ENCODE measurements around the gene MINAR1.

MINAR1 gene

GRCh38 chr15:79453446-79453845, 21.3 kb downstream of the MINAR1 start:
- H3K4me3 ChIP-seq (ENCODE audit: low read length), result no peak overlapping the region
- no peak for TF ChIP-seq CTCF (conservative IDR thresholded peaks at IDR 0.05; ENCODE audit: low read depth, low read length)
- DNase-seq (ENCODE audit: low read depth), result no peak

DNA sequence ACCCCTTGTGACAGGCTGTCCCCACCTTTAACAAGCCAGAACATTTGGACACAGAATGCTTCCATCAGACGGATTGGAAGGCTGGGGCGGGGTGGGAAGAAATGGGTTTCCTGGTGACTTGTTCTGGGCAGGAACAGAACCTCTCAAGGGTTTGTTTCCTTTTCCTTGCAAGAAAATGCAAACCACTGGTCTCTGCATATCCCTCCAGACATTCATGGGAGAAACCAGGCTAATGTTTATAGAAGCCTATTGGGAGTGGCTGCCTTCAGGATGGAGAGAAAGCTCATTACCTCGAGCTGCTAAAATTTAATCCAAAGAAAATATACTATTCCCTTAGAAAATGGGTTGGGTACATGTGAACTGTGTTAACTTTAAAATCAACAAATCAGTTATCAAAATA, 21.9 kb downstream of the MINAR1 start:
- TF ChIP-seq CTCF (conservative IDR thresholded peaks at IDR 0.05; ENCODE audit: low read depth, low read length), result no peak
- no peak overlapping the region for H3K4me3 ChIP-seq (ENCODE audit: low read length)
- no peak for DNase-seq (ENCODE audit: low read depth)

- no peak for DNase-seq (ENCODE audit: low read depth)
- H3K4me3 ChIP-seq (ENCODE audit: low read length), result no peak overlapping the region
- no peak for TF ChIP-seq CTCF (conservative IDR thresholded peaks at IDR 0.05; ENCODE audit: low read depth, low read length)
Observed at GRCh38 chr15:79455361-79455760, 23.2 kb downstream of the MINAR1 start.

DNA sequence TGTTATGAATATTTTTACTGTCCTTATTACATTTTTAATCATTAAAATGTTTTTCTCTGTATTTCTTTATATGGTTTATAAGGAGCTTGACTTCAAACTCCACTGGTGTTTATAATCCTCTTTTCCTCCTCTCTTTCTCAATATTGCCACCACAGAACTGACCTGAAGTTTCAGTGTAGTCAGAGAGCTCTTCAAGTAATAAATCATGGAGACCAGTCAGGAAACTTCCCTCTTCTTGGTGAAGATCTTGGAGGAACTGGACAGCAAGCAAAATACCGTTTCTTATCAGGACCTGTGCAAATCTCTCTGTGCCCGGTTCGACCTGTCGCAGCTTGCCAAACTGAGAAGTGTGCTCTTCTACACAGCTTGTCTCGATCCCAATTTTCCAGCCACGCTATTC, 23.8 kb downstream of the MINAR1 start:
- H3K4me3 ChIP-seq (ENCODE audit: low read length), result no peak overlapping the region
- no peak for TF ChIP-seq CTCF (conservative IDR thresholded peaks at IDR 0.05; ENCODE audit: low read depth, low read length)
- DNase-seq (ENCODE audit: low read depth), result no peak

DNA sequence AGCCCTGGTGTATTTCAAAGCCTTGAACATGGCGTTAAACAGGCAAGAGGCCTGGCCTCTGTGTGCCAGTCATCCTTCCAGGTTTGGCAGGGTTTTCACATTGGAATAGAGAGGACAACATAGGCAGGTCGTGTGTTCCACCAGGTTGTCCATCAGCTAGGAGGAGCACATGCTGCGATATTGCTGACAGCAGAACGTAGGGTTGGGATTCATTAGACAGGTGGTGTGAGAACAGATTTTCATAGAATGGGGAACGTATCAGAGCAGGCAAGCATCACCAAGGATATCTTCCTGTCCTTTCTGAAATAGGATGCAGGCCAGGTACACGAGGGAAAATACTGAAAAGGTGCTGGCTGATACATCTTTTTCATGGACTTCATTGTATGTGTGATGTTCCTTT, 26.4 kb downstream of the MINAR1 start:
- DNase-seq (ENCODE audit: low read depth), result no peak
- TF ChIP-seq CTCF (conservative IDR thresholded peaks at IDR 0.05; ENCODE audit: low read depth, low read length), result no peak

GRCh38 chr15:79459666-79460065, 27.5 kb downstream of the MINAR1 start:
- DNase-seq (ENCODE audit: low read depth), result no peak
- no peak for TF ChIP-seq CTCF (conservative IDR thresholded peaks at IDR 0.05; ENCODE audit: low read depth, low read length)
- H3K4me3 ChIP-seq (ENCODE audit: low read length), result no peak overlapping the region

More for the DNA sequence above, 26.4 kb downstream of the MINAR1 start:
- H3K4me3 ChIP-seq (ENCODE audit: low read length), result no peak overlapping the region

GRCh38 chr15:79463043-79463780, 31.1 kb downstream of the MINAR1 start:
- DNase-seq (ENCODE audit: low read depth), result no peak
- no peak for TF ChIP-seq CTCF (conservative IDR thresholded peaks at IDR 0.05; ENCODE audit: low read depth, low read length)
- H3K4me3 ChIP-seq (ENCODE audit: low read length), result no peak overlapping the region

All from retinal pigment epithelial cell (primary cell).